Measurements from ENCODE around the gene SNX9.
"Not testable (repeated sequence)": the region's sequence is repeated elsewhere in the genome, so short reads cannot be mapped to it uniquely, and the experiment has no call there.

Gene SNX9

DNA sequence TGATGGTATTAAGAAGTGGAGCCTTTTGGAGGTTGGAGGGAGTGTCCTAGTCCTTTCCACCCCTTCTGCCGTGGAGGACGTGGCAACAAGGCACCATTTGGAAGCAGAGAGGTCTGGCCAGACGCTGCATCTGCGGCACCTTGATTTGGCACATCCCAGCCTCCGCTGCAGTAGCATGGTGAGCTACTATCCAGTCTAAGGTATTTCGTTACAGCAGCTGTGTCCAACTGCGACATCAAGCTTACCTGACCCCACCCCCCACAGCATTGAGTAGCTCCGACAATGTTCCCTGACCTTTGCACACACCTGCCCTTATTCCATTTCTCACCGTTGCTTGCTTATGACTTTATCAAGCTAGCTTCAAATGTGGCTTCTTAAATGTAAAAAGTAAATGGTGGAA lies 128.8 kb downstream of the SNX9 start:
- DNase-seq = no peak

DNA sequence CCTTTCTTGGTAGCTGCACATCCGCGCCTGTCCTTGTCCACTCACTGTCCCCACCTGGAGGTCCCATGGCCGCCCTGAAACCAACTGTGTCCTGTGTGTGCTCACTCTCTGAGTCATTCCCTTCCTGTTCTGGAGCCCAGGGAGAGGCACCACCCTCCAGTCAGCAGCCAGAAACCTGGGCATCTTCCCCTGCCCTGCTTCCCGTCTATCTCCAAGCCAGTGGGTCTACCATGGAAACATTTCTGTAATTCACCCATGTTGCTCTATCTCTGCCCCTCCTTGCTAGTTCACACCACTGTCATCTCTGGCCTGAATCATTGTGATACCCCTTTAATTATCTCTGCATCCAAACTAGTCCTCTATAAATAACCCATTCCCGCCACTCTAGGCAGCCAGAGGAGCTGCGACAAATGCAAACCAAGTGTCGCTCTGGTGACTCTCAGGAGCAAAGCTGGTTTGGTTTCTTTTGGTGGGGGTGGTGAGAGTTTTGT lies 129.9 kb downstream of the SNX9 start:
- no peak for DNase-seq

DNA sequence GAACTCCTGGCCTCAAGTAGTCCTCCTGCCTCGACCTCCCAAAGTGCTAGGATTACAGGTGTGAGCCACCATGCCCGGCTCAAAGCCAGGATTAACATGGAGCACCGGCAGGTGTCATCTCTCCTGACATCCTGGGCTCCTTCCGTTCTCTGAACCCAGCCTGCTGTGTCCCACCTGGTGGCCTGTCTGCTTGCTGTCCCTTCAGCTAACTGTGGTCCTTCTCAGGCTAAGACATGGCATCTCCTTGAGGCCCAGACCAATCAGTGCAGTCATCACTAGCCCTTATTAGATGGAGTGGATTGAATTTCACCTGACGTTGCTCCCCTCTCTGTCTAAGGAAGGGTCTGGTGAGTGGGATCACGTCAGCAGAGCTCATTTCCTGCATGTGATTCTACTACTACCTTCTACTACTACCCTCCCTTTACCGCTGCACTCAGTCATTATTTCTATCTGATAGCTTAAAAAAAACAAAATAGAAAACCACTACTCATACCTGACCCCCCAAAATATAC lies 130.6 kb downstream of the SNX9 start:
- DNase-seq = no peak

DNA sequence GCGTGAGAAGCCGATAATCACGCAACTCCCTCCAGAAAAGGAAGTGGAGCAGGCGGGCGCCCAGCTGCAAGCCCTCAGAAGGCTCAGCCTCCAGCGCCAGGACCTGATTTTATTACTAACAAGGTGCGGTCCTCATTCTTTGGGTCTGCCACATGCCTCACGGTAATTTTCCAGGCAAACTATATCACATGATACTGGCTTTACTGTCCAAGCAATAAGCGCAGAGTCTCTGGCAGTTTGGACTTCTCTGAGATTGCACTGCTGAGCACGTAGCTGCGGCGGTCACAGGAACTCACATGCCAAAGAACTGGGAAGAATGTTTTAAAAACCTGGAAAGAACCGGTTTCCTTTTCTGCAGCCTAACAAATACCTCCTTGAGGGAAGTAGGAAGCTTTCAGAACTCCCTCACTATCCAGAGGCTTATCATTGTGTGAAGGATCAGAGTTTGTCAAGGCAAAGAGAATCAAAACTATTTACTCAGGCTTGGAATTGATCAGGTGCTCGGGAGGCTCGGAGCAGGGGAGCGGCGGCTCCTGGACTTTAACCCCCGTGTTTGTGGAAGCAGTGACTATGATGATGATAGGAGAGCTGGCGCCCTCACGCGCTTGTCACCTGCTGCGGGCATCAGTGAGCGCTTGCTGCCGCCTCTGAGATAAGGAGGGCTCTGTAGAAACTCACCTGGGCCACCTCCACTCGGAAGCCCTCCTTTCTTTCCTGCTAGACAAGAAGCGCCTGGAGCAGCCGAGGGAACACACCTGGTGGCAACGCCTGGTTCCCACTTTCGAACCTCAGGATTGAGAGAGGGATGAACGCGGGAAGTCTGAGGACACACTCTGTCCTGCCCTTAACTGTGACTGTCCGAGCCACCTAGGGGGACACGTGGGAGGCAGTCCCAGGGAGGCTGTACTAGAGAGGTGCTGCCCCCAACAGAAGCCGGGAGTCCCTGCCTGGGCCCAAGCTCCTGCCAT lies 131.4 kb downstream of the SNX9 start:
- no peak for DNase-seq

DNA sequence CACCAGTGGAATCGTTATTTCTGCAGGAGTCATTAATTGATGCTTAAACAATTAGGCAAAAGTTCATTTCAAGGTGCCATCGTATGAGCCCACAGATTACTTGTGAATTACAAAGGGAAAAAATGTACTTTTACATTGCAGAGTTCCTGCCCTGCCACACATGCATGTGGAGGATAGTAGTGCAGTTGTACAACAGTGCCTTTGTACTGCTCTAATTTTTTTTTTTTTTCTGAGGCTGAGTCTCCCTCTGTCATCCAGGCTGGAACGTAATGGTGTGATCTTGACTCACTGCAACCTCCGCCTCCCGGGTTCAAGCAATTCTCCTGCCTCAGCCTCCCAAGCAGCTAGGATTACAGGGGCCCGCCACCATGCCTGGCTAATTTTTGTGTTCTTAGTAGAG lies 132.6 kb downstream of the SNX9 start:
- DNase-seq = no peak

DNA sequence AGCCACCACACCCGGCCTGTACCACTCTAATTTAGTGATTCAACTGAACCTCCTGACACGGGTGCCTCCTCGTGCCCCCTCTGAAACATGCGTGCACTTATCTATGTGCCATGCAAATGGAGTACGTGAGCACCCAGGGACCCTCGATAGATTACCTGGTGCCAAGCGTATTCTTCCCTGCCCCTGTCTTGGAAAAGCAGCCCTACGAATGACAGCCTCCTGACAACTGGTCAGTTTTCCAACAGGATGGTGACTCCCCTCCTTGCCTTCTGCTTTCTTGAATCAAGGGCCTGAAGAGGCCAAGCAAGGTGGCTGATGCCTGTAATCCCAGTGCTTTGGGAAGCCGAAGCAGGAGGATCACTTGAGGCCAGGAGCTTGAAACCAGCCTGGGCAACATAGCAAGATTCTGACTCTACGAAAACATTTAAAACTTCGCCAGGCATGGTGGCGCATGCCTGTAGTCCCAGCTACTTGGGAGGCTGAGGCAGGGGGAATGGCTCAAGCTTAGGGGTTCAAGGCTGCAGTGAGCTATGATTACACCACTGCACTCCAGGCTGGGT lies 133.2 kb downstream of the SNX9 start:
- DNase-seq = no peak

DNA sequence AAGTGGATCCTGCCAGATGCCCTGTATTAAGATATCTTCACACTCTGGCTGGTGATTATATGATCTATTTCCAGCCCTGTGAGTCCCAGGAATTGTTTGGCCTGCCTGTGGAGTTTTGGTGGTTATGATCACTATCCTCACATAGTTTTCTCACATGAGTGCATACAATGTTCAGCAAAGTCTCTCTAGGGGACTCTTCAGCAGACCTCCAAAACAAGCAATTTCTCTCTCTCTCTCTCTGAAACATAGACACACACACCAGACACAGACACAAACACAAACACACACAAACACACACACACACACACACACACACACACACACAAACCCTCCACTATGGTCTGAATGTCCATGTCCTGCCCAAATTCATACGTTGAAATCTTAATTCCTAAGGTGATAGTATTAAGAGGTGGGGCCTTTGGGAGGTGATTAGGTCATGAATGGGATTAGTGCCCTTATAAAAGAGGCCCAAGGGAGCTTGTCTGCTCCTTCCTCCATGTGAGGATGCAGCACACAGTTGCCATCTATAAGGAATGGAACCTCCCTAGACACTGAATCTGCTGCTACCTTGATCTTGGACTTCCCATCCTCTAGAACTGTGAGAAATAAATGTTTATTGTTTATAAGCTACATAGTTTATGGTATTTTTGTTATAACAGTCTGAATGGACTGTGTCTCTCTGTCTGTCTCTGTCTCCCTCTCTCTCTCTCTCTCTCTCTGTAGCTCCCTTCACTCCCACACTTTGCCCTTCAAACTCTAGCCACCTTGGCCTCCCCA lies 136.6 kb downstream of the SNX9 start:
- no peak for DNase-seq

DNA sequence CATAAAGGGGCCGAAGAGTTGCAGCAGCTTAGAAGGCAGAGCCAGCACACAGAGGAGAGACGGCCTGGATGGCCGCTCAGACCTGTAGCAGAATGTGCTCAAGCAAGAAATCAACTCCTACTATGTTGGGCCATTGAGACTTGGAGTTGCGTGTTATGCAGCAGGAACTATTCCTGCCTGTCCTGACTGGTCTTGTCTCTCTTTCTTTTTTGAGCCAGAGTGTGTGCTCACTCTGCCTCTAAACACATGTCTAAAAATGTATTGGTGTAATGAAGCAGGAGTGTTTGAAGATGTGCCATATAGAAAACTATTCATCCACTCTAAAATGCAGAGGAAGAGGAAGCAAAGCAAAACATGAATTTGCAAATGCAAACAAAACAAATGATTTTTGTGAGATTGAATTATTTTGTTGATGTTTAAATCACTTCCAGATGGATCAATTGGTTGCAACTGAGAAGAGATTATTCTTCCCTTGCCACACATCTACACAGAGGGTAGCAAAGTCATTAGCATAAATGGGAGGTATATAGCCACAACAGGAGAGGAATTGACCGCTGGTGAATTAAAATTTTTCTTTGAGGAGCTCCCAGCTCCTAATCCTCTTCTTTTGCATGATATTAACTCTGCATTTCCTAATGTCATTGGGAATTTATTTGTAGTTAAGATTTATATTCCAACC lies 138.2 kb downstream of the SNX9 start:
- DNase-seq = no peak

DNA sequence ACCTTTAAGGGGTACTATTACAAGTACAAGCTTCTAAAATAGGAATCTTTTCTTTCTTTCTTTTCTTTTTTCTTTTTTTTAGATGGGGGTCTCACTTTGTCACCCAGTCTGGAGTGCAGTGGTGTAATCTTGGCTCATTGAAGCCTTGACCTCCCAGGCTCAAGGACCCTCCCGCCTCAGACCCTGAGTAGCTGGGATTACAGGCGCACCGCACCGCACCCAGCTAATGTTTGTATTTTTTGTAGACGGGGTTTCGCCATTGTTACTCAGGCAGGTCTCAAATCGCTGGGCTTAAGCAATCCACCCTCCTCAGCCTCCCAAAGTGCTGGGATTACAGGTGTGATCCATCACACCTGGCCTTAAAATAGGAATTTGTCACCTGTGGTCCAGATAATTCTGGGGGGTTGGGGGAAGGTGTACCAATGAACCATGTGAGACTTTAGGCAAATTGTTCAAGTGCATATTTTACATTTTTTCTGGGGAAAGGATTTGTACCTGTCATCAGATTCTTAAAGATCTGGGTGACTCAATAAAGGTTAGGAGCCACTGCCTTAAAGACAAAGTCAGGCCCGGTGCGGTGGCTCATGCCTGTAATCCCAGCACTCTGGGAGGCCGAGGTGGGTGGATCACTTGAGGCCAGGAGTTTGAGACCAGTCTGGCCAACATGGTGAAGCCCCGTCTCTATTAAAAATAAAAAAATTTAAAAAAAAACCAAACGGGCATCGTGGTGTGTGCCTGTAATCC lies 139.0 kb downstream of the SNX9 start:
- no peak for DNase-seq

DNA sequence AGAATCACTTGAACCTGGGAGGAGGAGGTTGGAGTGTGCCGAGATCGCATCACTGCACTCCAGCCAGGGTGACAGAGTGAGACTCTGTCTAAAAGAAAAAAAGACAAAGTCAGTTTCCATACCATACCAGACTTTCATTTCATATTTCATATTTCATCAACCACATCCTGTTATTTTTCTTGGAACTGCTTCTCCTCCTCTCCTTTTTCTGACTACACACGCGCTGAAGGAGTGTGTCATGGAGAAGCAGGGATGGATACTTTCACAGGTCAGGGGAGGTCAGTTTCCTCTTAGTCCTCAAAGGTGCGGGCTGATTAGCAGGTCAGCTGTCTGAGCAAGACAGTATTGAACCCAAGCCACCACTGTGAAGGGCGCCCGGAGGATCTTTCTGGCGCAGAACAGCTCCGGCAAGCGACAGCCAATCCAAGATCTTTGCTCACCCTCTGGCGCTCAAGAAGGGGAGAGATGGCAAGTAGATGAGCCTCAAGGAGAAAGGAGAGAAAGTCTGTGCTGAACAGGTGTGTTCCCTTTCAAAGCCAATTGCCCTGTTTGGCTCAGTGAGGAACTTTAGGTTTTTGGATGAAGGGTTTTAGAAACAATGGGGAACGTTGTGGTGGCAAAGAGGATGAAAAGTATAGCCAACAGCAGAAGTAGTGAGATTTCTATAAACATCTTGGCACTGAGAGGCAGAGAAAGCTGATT lies 139.7 kb downstream of the SNX9 start:
- no peak for DNase-seq

DNA sequence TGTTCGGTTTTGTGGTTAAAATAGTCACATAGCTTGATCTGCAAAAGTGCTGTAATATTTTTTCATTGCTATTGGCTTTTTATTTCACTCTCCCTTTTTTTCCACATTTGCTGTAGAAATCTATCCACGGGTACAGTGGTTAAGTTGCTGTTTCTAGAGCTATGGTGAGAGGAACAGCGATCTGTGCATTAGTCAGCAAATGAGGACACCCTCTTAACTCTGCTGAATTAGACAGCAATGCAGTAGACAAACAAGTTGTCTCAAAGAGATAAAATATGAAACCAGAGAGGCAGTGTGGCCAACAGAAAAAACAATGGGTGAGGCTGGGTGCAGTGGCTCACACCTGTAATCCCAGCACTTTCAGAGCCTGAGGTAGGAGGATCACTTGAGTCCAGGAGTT lies 141.1 kb downstream of the SNX9 start:
- DNase-seq = no peak

DNA sequence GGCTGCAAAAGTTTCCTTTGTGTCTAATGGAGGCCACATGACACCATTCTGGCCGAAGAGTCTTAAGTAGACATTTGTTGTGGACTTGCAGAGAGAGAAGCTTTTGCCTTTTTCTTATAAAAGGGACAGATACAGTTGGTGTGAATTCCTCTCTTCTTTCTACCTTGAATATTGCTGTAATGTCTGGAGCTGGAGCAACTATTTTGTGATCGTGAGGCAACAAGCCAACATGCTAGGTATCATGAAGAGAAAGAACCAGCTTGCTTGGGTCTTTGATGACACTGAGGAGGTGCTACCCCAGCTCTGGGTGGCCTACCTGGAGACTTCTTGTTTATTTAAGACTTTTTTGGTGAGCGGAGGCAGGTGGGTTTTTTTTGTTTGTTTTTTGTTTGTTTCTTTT lies 142.3 kb downstream of the SNX9 start:
- no peak for DNase-seq

DNA sequence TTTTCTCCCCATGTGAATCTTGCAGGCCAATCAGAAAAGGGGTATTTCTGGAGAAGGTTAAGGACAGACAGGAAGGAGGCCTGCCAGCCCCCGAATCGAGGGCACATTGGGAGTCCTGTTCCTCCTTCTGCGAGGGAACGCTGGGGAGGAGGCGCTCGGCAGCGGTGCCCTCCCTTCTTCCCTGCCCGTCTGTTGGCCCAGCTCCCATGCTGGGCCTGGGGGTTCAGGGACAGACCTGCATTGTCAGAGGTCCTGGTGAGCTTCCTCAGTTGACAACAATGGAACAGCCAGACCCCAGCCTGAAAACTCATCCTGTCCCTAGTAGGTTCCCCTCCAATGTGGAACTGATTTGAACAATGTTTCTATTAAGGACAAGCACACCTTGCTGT lies 143.5 kb downstream of the SNX9 start:
- no peak for DNase-seq

DNA sequence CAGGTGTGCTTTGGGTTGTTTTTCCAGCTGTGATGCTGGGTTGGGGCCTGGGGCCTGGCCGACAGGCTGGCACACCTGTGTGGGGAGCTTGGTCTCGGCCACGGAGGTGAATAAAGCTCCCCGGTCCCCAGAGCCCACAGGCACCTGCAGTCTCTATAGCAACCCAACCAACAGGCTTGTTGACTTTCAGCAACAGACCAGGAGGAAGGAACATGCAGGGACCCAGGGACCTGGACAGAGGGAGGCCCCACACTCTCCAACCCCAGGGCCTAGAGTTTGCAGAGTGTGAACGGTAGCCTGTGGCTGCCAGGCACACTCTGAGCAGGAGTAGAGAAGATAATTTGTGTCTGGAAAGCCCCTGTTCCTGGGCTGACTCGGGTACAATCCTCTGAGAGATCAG lies 144.0 kb downstream of the SNX9 start:
- no peak for DNase-seq

DNA sequence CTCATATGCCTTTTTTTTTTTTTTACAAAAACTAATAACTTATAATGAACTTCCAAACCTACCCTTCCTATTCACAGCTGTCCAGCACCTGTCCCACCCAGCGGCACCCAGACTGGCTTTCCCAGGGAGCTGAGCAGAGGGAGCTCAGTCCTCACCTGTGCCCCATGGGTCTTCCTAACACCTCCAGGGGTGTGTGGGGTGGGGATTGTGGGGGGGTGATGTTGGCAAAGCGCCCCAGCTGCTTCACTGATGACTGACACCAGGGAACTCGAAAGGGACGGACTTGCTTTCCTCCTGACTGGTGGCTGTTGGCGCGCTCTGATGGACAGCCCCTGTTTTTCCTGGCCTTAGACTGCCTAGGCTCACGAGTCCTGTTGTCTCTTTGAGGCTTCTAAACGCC lies 144.4 kb downstream of the SNX9 start:
- no peak for DNase-seq

DNA sequence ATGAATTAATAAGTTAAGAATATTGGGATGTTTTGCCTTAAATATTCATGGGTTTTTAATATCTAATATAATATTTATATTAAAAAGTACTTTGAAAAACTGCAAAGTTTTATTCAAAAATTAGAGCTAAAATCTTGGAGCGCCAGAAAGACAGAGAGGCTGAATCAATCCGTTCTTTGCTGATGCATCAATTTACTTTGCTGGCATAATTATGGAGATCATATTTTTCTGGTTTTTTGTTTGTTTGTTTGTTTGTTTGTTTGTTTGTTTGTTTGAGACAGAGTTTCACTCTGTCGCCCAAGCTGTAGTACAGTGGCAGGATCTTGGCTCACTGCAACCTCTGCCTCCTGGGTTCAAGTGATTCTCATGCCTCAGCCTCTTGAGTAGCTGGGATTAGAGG lies 149.1 kb downstream of the SNX9 start:
- not testable (repeated sequence) for DNase-seq

DNA sequence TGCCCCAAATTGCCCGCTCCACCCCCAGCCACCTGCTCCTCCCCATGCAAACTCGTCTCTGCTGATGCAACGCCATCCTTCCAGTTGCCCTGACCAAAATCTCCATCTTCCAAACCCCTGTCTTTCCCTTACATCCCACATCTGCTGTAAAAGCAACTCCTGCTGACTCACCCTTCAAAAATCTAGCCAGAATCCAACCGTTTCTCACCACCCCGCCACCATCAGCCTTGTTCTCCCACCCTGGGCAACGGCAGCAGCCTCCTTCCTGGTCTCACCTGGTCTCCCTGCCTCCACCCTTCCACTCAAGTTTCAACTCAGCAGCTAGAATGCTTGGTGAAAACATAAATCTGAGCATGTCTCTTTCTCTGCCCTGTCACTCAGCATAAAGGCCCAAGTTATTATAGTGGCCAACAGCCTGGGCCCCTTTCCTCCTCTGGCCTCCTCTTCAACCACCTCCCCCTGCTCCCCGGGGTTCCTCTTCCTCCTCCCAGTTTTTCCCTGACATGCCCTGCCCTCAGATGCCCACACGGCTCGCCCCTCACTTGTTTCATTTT lies 151.4 kb downstream of the SNX9 start:
- DNase-seq = no peak

DNA sequence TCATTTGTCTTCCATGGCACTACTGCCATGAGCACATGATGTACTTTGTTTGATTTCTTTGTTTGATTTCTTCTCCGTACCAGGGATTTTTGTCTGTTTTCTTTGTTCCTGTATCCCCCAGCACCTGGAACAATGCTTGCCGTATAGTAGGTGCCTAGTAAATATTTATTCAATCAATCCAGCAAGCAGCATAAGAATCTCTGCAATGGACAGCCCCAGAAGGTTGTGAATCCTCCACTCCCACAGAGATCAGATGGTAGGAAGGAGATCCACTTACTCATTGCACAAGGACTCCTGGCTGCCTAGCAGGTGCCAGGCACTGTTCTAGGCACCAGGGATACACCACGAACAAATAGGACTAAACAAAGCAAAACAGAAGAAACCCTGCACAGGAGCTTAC lies 151.9 kb downstream of the SNX9 start:
- DNase-seq = no peak

DNA sequence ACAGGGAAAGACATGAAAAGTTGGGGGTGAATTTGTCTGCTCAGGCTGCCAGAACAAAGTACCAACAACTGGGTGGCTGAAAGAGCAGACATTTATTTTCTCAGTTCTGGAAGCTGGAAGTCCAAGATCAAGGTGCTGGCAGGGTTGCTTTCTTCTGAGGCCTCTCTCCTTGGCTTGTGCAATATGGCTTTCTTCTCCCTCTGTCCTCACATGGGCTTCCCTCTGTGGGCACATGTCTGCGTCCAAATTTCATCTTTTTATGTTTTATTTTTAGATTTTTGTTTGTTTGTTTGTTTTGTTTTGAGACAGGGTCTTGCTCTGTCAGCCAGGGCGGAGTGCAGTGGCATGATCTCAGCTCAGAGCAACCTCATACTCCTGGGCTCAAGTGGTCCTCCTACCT lies 152.4 kb downstream of the SNX9 start:
- no peak for DNase-seq

Measured in hypothalamus (tissue), 51 donors.